MG63 (cell line): ENCODE measurements around the gene SEL1L2. TPM values are rescaled to one million over a fixed set of nuclear protein-coding genes. Genes with fewer than 3 reads are reported as not detected.

Experiments used
- DNase-seq: peaks from one replicate; pipeline ENCODE4 v3.0.0-alpha.2; 2020
- H3K27me3 ChIP-seq: fragments of 250-450 bp; sonication (Bioruptor Pico); 2 replicates; pipeline ENCODE4 v1.5.1; 2020; ENCODE audit warnings: mild to moderate bottlenecking, moderate library complexity
- H3K36me3 ChIP-seq: fragments of 250-450 bp; sonication (Bioruptor Pico); 2 replicates; pipeline ENCODE4 v1.5.1; 2020; ENCODE audit warnings: mild to moderate bottlenecking, moderate library complexity
- H3K4me3 ChIP-seq: fragments of 250-450 bp; sonication (Bioruptor Pico); 2 replicates; pipeline ENCODE4 v1.5.1; 2020; ENCODE audit warnings: mild to moderate bottlenecking, moderate library complexity
- H3K9me3 ChIP-seq: fragments of 250-450 bp; sonication (Bioruptor Pico); 2 replicates; pipeline ENCODE4 v1.5.1; 2020; ENCODE audit warnings: mild to moderate bottlenecking, moderate library complexity
- total RNA-seq: library from RNA; depleted of rRNA; stranded (reverse); fragments of >200 nt; shearing (Covaris generic); gene quantifications from 2 replicates; pipeline ENCODE4 v1.2.3, GENCODE V29; 2014; ENCODE audit warnings: low replicate concordance

The SEL1L2 gene
- total RNA-seq, 1 experiment from 2014 or later = not detected

GRCh38 chr20:13857304-13857703 is 133.1 kb downstream of the SEL1L2 start:
- Histone ChIP-seq H3K4me3 (no peak overlapping the region), H3K36me3 (no peaks in the 10 kb centered on the region), H3K27me3 (no peaks in the 10 kb centered on the region; the same call in 1 of the 2 replicates), H3K9me3 (no peaks in the 10 kb centered on the region)
- no peak for DNase-seq

GRCh38 chr20:13856354-13856753 is 134.1 kb downstream of the SEL1L2 start:
- no peak for DNase-seq
- H3K4me3 ChIP-seq = no peak overlapping the region
- H3K27me3 ChIP-seq = no peaks in the 10 kb centered on the region; the same call in 1 of the 2 replicates
- H3K9me3 ChIP-seq = no peaks in the 10 kb centered on the region
- H3K36me3 ChIP-seq = no peaks in the 10 kb centered on the region

GRCh38 chr20:13855613-13856012 is 134.8 kb downstream of the SEL1L2 start:
- H3K9me3 ChIP-seq = no peaks in the 10 kb centered on the region
- no peak overlapping the region for H3K4me3 ChIP-seq
- H3K36me3 ChIP-seq = no peaks in the 10 kb centered on the region
- no peak for DNase-seq
- no peaks in the 10 kb centered on the region; the same call in 1 of the 2 replicates for H3K27me3 ChIP-seq

GRCh38 chr20:13852306-13852705 is 138.1 kb downstream of the SEL1L2 start:
- Histone ChIP-seq H3K36me3 (no peaks in the 10 kb centered on the region), H3K4me3 (no peak overlapping the region), H3K27me3 (no peaks in the 10 kb centered on the region; the same call in 1 of the 2 replicates), H3K9me3 (no peaks in the 10 kb centered on the region)
- DNase-seq = no peak

GRCh38 chr20:13851279-13851678 is 139.1 kb downstream of the SEL1L2 start:
- Histone ChIP-seq H3K36me3 (no peaks in the 10 kb centered on the region), H3K27me3 (no peaks in the 10 kb centered on the region; the same call in 1 of the 2 replicates), H3K4me3 (no peak overlapping the region), H3K9me3 (no peaks in the 10 kb centered on the region)
- no peak for DNase-seq

GRCh38 chr20:13844296-13844695 is 146.1 kb downstream of the SEL1L2 start:
- no peak overlapping the region for H3K4me3 ChIP-seq
- no peaks in the 10 kb centered on the region for H3K9me3 ChIP-seq
- H3K27me3 ChIP-seq = no peaks in the 10 kb centered on the region
- DNase-seq = no peak
- H3K36me3 ChIP-seq = no peaks in the 10 kb centered on the region

GRCh38 chr20:13841206-13841605 is 149.2 kb downstream of the SEL1L2 start:
- Histone ChIP-seq H3K9me3 (no peaks in the 10 kb centered on the region), H3K36me3 (no peaks in the 10 kb centered on the region), H3K27me3 (no peaks in the 10 kb centered on the region), H3K4me3 (no peak overlapping the region)
- DNase-seq = no peak

- no peak overlapping the region for H3K4me3 ChIP-seq
- no peaks in the 10 kb centered on the region for H3K27me3 ChIP-seq
- H3K9me3 ChIP-seq = no peaks in the 10 kb centered on the region
- no peaks in the 10 kb centered on the region for H3K36me3 ChIP-seq
- no peak for DNase-seq
These were observed 150.3 kb downstream of the SEL1L2 start for GRCh38 chr20:13840093-13840465.

- H3K9me3 ChIP-seq = no peaks in the 10 kb centered on the region
- no peaks in the 10 kb centered on the region for H3K27me3 ChIP-seq
- no peak overlapping the region for H3K4me3 ChIP-seq
- DNase-seq = peak; percentile 59
- H3K36me3 ChIP-seq = no peaks in the 10 kb centered on the region
These were observed 150.9 kb downstream of the SEL1L2 start for GRCh38 chr20:13839421-13840092.

GRCh38 chr20:13838664-13839063 is 151.8 kb downstream of the SEL1L2 start:
- H3K4me3 ChIP-seq = no peak overlapping the region
- H3K9me3 ChIP-seq = no peaks in the 10 kb centered on the region
- H3K27me3 ChIP-seq = no peaks in the 10 kb centered on the region
- H3K36me3 ChIP-seq = no peaks in the 10 kb centered on the region
- DNase-seq = no peak

GRCh38 chr20:13831476-13831875 is 158.9 kb downstream of the SEL1L2 start:
- Histone ChIP-seq H3K27me3 (peaks cover 7% of the 10 kb centered on the region), H3K9me3 (no peaks in the 10 kb centered on the region; the same call in 1 of the 2 replicates), H3K4me3 (no peak overlapping the region), H3K36me3 (no peaks in the 10 kb centered on the region)
- no peak for DNase-seq

- no peak overlapping the region for H3K4me3 ChIP-seq
- H3K9me3 ChIP-seq = no peaks in the 10 kb centered on the region
- no peak for DNase-seq
- peaks cover 7% of the 10 kb centered on the region for H3K36me3 ChIP-seq
- no peaks in the 10 kb centered on the region; the same call in 1 of the 2 replicates for H3K27me3 ChIP-seq
These were observed 164.9 kb downstream of the SEL1L2 start for GRCh38 chr20:13825465-13825864.

- Histone ChIP-seq H3K36me3 (peaks cover 13% of the 10 kb centered on the region), H3K9me3 (no peaks in the 10 kb centered on the region), H3K27me3 (no peaks in the 10 kb centered on the region), H3K4me3 (no peak overlapping the region)
- no peak for DNase-seq
These were observed 166.0 kb downstream of the SEL1L2 start for GRCh38 chr20:13824459-13824858.

- H3K27me3 ChIP-seq = no peaks in the 10 kb centered on the region
- no peak for DNase-seq
- no peaks in the 10 kb centered on the region for H3K9me3 ChIP-seq
- peaks cover 22% of the 10 kb centered on the region for H3K36me3 ChIP-seq
- no peak overlapping the region for H3K4me3 ChIP-seq
These were observed 168.0 kb downstream of the SEL1L2 start for GRCh38 chr20:13822459-13822858.

GRCh38 chr20:13821876-13822275 is 168.5 kb downstream of the SEL1L2 start:
- no peak for DNase-seq
- Histone ChIP-seq H3K4me3 (no peak overlapping the region), H3K9me3 (no peaks in the 10 kb centered on the region), H3K36me3 (peaks cover 28% of the 10 kb centered on the region), H3K27me3 (no peaks in the 10 kb centered on the region)

GRCh38 chr20:13819885-13820645 is 170.3 kb downstream of the SEL1L2 start:
- H3K36me3 ChIP-seq = peaks cover 35% of the 10 kb centered on the region
- no peak overlapping the region for H3K4me3 ChIP-seq
- H3K27me3 ChIP-seq = no peaks in the 10 kb centered on the region
- no peaks in the 10 kb centered on the region for H3K9me3 ChIP-seq
- peak; percentile 12 for DNase-seq

GRCh38 chr20:13817342-13817741 is 173.1 kb downstream of the SEL1L2 start:
- H3K36me3 ChIP-seq = peaks cover 61% of the 10 kb centered on the region
- H3K9me3 ChIP-seq = no peaks in the 10 kb centered on the region
- DNase-seq = no peak
- H3K4me3 ChIP-seq = no peak overlapping the region
- H3K27me3 ChIP-seq = no peaks in the 10 kb centered on the region

GRCh38 chr20:13816757-13817156 is 173.7 kb downstream of the SEL1L2 start:
- H3K27me3 ChIP-seq = no peaks in the 10 kb centered on the region
- DNase-seq = no peak
- peaks cover 67% of the 10 kb centered on the region for H3K36me3 ChIP-seq
- no peak overlapping the region for H3K4me3 ChIP-seq
- no peaks in the 10 kb centered on the region for H3K9me3 ChIP-seq
